Psoas muscle (tissue), 8 donors: ENCODE results near the gene CST3. TPM values are rescaled to one million over a fixed set of nuclear protein-coding genes. Genes with fewer than 3 reads are reported as not detected.
"Not testable (repeated sequence)": the region's sequence is repeated elsewhere in the genome, so short reads cannot be mapped to it uniquely, and the experiment has no call there.

ENCODE experiments used
- ATAC-seq, 4 donors: fragments of 200-7000 bp; cut with Tn5 transposase; one replicate each; pipeline ENCODE4 v1.9.1; 2020; ENCODE audit warnings: moderate library complexity in 3 of 4, mild to moderate bottlenecking in 2 of 4
- DNase-seq, 2 donors: peaks; one replicate each; pipeline ENCODE4 v3.0.0-alpha.2; 2020
- H3K27ac ChIP-seq: fragments of 200-600 bp; one replicate; pipeline ENCODE4 v1.8.0; 2022
- H3K27me3 ChIP-seq, 3 donors: fragments of 200-600 bp in 1 of 3; one replicate each; pipeline versions ENCODE4 v1.6.1 to v1.8.0; 2013 to 2022; ENCODE audit warnings: low read length in 2 of 3, mild to moderate bottlenecking in 2 of 3, moderate library complexity in 1 of 3; ENCODE audit not compliant: insufficient read depth in 3 of 3
- H3K36me3 ChIP-seq, 2 donors: fragments of 200-600 bp in 1 of 2; one replicate each; pipeline versions ENCODE4 v1.6.1 to v1.8.0; 2013 to 2022; ENCODE audit warnings: low read depth in 1 of 2, mild to moderate bottlenecking in 1 of 2, moderate library complexity in 1 of 2; ENCODE audit not compliant: insufficient read depth in 1 of 2
- H3K4me1 ChIP-seq: fragments of 200-600 bp; one replicate; pipeline ENCODE4 v1.8.0; 2022
- H3K4me3 ChIP-seq: fragments of 200-600 bp; one replicate; pipeline ENCODE4 v1.8.0; 2022; ENCODE audit warnings: mild to moderate bottlenecking
- H3K9me3 ChIP-seq: fragments of 200-600 bp; one replicate; pipeline ENCODE4 v1.8.0; 2022
- WGBS, 3 donors: extraction: QIAGEN DNeasy Blood & Tissue Kit; methylation state at CpG; one replicate each; pipeline versions ENCODE4 v1.1.6 to v1.1.7; 2013; 5-methylcytosine and 5-hydroxymethylcytosine counted together
- intact Hi-C, 2 donors: fragments of 100-400 bp; cut with DNase I; formaldehyde crosslinking; loops; one replicate each; pipeline versions ENCODE4 v1.11.0 to v1.14.2; 2022
- polyA plus RNA-seq, 3 donors: library from polyadenylated mRNA; stranded (reverse); fragments of 200-250 nt; gene quantifications; one replicate each; pipeline ENCODE4 v1.2.3, GENCODE V29; 2013
- total RNA-seq, 4 donors: library from RNA; stranded (reverse); fragmentation: NEBNext Ultra II Directional in 2 of 4; extraction: Animal tissue kit (Norgen Biotek cat#: 25700) in 2 of 4; gene quantifications; one replicate each; pipeline versions ENCODE4 v1.2.1 to v1.2.4, GENCODE V29; 2021 to 2023
- TF ChIP-seq, protein P1 (sequence below): fragments of 200-600 bp; IDR thresholded peaks from one replicate; pipeline ENCODE4 v1.8.0; 2022; ENCODE audit warnings: antibody characterized with exemption
- donor health status: healthy with polysubstance abuse.
- donor health status: DM: no; HTN: no; CAD: no; lungs with moderate emphysema.
- donor health status: Bipolar disorder and iron deficiency.
- donor health status: healthy.
- donor health status: DM: yes; HTN: yes; CAD: no.
- donor health status: DM: no; HTN: no; CAD: no.
- donor health status: DM: no; HTN: no; CAD: no.
- donor health status: DM: yes; HTN: yes; CAD: no.

CST3 gene
- total and polyA plus RNA-seq, 7 donors, result 374 to 713 (median 422) TPM

GRCh38 chr20:23639490-23639958 lies 1.8 kb upstream of the CST3 start:
- Histone ChIP-seq H3K27ac (no peak overlapping the region), H3K9me3 (no peaks in the 10 kb centered on the region), H3K36me3 (no peaks in the 10 kb centered on the region), H3K4me1 (peaks cover 50% of the 10 kb centered on the region), H3K27me3 (no peaks in the 10 kb centered on the region), H3K4me3 (no peak overlapping the region)
- TF ChIP-seq, protein P1, sequence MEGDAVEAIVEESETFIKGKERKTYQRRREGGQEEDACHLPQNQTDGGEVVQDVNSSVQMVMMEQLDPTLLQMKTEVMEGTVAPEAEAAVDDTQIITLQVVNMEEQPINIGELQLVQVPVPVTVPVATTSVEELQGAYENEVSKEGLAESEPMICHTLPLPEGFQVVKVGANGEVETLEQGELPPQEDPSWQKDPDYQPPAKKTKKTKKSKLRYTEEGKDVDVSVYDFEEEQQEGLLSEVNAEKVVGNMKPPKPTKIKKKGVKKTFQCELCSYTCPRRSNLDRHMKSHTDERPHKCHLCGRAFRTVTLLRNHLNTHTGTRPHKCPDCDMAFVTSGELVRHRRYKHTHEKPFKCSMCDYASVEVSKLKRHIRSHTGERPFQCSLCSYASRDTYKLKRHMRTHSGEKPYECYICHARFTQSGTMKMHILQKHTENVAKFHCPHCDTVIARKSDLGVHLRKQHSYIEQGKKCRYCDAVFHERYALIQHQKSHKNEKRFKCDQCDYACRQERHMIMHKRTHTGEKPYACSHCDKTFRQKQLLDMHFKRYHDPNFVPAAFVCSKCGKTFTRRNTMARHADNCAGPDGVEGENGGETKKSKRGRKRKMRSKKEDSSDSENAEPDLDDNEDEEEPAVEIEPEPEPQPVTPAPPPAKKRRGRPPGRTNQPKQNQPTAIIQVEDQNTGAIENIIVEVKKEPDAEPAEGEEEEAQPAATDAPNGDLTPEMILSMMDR, result no peak
- DNase-seq, result no peak
- 86 to 87% (median 86%) methylated on average over 8 of the region's 8 CpGs for WGBS, 3 donors
- no peak for ATAC-seq
- intact Hi-C loops, result loop anchor here in 1 of 2 donors (5.0 to 10.0 kb wide), 2 partner anchors 277 to 485 kb away; partner anchors contain the start of gene GZF1

DNA sequence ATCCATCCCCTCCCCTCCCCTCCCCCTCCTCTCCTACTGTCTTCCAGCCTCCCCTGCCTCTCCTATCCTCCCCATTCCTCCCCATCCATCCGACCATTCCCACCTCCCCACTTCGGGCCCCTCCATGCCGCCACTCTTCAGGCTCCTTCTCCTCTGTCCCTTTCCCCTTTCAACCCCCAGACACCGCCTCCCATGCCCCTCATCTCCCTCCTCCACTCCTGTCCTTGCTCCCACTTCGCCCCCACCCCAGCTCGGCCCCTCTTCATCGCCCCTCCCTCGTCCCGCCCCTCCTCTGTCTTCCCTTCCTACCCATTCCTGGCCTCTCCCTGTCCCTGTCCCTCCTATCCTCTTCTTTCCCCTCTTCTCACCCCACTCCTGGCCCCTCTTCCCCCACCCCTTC lies 554 bp upstream of the CST3 start:
- 65 to 79% (median 78%) methylated on average over 9 of the region's 9 CpGs for WGBS, 3 donors
- no peak for DNase-seq
- H3K27ac ChIP-seq, result no peak overlapping the region
- no peak overlapping the region for H3K4me3 ChIP-seq
- intact Hi-C loops, result loop anchor here in 1 of 2 donors (5.0 to 10.0 kb wide), 2 partner anchors 276 to 484 kb away; partner anchors contain the start of gene GZF1
- H3K9me3 ChIP-seq, result no peaks in the 10 kb centered on the region
- TF ChIP-seq, protein P1, result no peak
- no peaks in the 10 kb centered on the region for H3K27me3 ChIP-seq
- H3K4me1 ChIP-seq, result peaks cover 61% of the 10 kb centered on the region
- peaks cover 0 to 12% of the 10 kb centered on the region in 2 donors for H3K36me3 ChIP-seq
- no peak for ATAC-seq

DNA sequence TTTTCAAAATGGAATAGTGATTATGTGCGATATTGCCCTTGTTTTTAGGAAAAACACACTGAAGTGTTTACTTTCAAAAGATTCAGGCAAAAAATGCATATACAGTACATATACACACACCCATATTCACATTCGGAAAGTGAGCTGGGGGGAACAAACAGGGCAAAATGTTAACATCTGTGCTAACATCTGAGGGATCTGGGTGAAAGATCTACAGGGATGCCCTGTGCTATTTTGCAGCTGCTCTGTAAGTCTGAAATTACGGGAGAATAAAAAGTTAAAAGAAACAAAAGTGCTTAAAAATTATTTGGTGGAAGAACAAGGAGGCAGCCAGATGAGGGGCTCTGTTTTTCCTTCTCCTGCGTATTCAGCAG lies 860 bp downstream of the CST3 start:
- Histone ChIP-seq H3K27me3 (no peaks in the 10 kb centered on the region), H3K4me3 (peak overlapping the region; percentile 99), H3K4me1 (peaks cover 60% of the 10 kb centered on the region), H3K27ac (peak overlapping the region; percentile 100), H3K9me3 (no peaks in the 10 kb centered on the region), H3K36me3 (peaks cover 0 to 26% of the 10 kb centered on the region in 2 donors)
- TF ChIP-seq, protein P1, result no peak
- intact Hi-C loops, result loop anchor here in 1 of 2 donors (5.0 to 10.0 kb wide), 2 partner anchors 275 to 482 kb away; partner anchors contain the start of gene GZF1
- DNase-seq (no peak), ATAC-seq (no peak)
- WGBS, 3 donors, result 12 to 19% (median 14%) methylated on average over 4 of the region's 4 CpGs

GRCh38 chr20:23636182-23636907 lies 1.4 kb downstream of the CST3 start:
- Histone ChIP-seq H3K27me3 (no peaks in the 10 kb centered on the region), H3K4me1 (peaks cover 55% of the 10 kb centered on the region), H3K36me3 (peaks cover 0 to 29% of the 10 kb centered on the region in 2 donors), H3K4me3 (peak overlapping the region; percentile 99), H3K9me3 (no peaks in the 10 kb centered on the region), H3K27ac (peak overlapping the region; percentile 100)
- TF ChIP-seq, protein P1, result no peak
- WGBS, 3 donors, result 26 to 41% (median 26%) methylated on average over 19 of the region's 19 CpGs
- intact Hi-C loops, result loop anchor here in 1 of 2 donors (5.0 to 10.0 kb wide), 2 partner anchors 274 to 482 kb away; partner anchors contain the start of gene GZF1
- DNase-seq (peak in 1 of 2 donors; percentile 76), ATAC-seq (peak in 2 of 4 donors; percentile 19 to 42)

- H3K4me3 ChIP-seq, result peak overlapping the region; percentile 99
- peak overlapping the region; percentile 100 for H3K27ac ChIP-seq
- H3K36me3 ChIP-seq, result peaks cover 0 to 29% of the 10 kb centered on the region in 2 donors
- intact Hi-C loops, result loop anchor here in 1 of 2 donors (5.0 to 10.0 kb wide), 2 partner anchors 273 to 481 kb away; partner anchors contain the start of gene GZF1
- WGBS, 3 donors, result 23 to 35% (median 29%) methylated on average over 1 of the region's 2 CpGs
- not testable (repeated sequence) for H3K27me3 ChIP-seq, H3K9me3 ChIP-seq, DNase-seq
- H3K4me1 ChIP-seq, result peaks cover 49% of the 10 kb centered on the region
- ATAC-seq, result peak in 1 of 4 donors; percentile 9
Measured at GRCh38 chr20:23635768-23636090, 2.0 kb downstream of the CST3 start.
